Retina (tissue), 1 donor: ENCODE measurements around the gene CFAP107.
"Not testable (repeated sequence)": the region's sequence is repeated elsewhere in the genome, so short reads cannot be mapped to it uniquely, and the experiment has no call there.

Experiments
- DNase-seq: peaks from one replicate; pipeline ENCODE4 v3.0.0-alpha.2; 2016

CFAP107 gene

GRCh38 chr1:12745992-12746323 is at the start of gene CFAP107:
CFAP107 (plus strand) TSS chr1:12746200; CDS start chr1:12746431, 231 bp downstream.
- no peak for DNase-seq

- no peak for DNase-seq
Observed at GRCh38 chr1:12696658-12697057, 49.3 kb upstream of the CFAP107 start.

GRCh38 chr1:12697397-12697796 is 48.6 kb upstream of the CFAP107 start:
- no peak for DNase-seq

- DNase-seq: no peak
Observed at GRCh38 chr1:12703821-12704451, 42.1 kb upstream of the CFAP107 start.

GRCh38 chr1:12706061-12706460 is 39.9 kb upstream of the CFAP107 start:
- DNase-seq: no peak

GRCh38 chr1:12708396-12709090 is 37.5 kb upstream of the CFAP107 start:
- no peak for DNase-seq

GRCh38 chr1:12709091-12709491 is 36.9 kb upstream of the CFAP107 start:
- no peak for DNase-seq

- no peak for DNase-seq
Observed at GRCh38 chr1:12709696-12710095, 36.3 kb upstream of the CFAP107 start.

GRCh38 chr1:12711536-12711935 is 34.5 kb upstream of the CFAP107 start:
- DNase-seq: no peak

- no peak for DNase-seq
Observed at GRCh38 chr1:12712076-12712475, 33.9 kb upstream of the CFAP107 start.

- no peak for DNase-seq
Observed at GRCh38 chr1:12712929-12713328, 33.1 kb upstream of the CFAP107 start.

GRCh38 chr1:12713651-12714050 is 32.3 kb upstream of the CFAP107 start:
- DNase-seq: not testable (repeated sequence)

- no peak for DNase-seq
Observed at GRCh38 chr1:12714710-12715475, 31.1 kb upstream of the CFAP107 start.

GRCh38 chr1:12715896-12716437 is 30.0 kb upstream of the CFAP107 start, which contains the start of gene AADACL3:
AADACL3 (plus strand) TSS chr1:12716110; CDS start chr1:12716177, 67 bp downstream.
- peak; percentile 43 for DNase-seq

- DNase-seq: no peak
Observed at GRCh38 chr1:12717301-12717838, 28.6 kb upstream of the CFAP107 start.

- DNase-seq: no peak
Observed at GRCh38 chr1:12722626-12723025, 23.4 kb upstream of the CFAP107 start.

- DNase-seq: no peak
Observed at GRCh38 chr1:12728391-12728790, 17.6 kb upstream of the CFAP107 start.

GRCh38 chr1:12730156-12730555 is 15.8 kb upstream of the CFAP107 start:
- DNase-seq: no peak

- not testable (repeated sequence) for DNase-seq
Observed at GRCh38 chr1:12731084-12731483, 14.9 kb upstream of the CFAP107 start.

GRCh38 chr1:12734651-12735050 is 11.3 kb upstream of the CFAP107 start:
- no peak for DNase-seq

- DNase-seq: no peak
Observed at GRCh38 chr1:12738934-12739333, 7.1 kb upstream of the CFAP107 start.

- DNase-seq: no peak
Observed at GRCh38 chr1:12739613-12740012, 6.4 kb upstream of the CFAP107 start.

- no peak for DNase-seq
Observed at GRCh38 chr1:12741946-12742345, 4.1 kb upstream of the CFAP107 start.
